ENCODE results near the gene TSEN2. TPM values are rescaled to one million over a fixed set of nuclear protein-coding genes. Genes with fewer than 3 reads are reported as not detected.

TSEN2 gene
- total RNA-seq, 1 experiment from 2014 or later, result 22.0 TPM

- Histone ChIP-seq H3K9me3 (ENCODE audit: control insufficient read depth, insufficient read depth, low read depth, low read length) (no peaks in the 10 kb centered on the region), H3K36me3 (ENCODE audit: control insufficient read depth, insufficient read depth, low read length) (no peaks in the 10 kb centered on the region), H3K4me3 (ENCODE audit: low read depth in 2 of 2, low read length in 2 of 2) (no peak overlapping the region), H3K4me1 (ENCODE audit: control insufficient read depth, insufficient read depth, low read length) (no peaks in the 10 kb centered on the region), H3K27ac (ENCODE audit: low read length) (no peak overlapping the region), H3K27me3 (ENCODE audit: control insufficient read depth, insufficient read depth, low read length) (no peaks in the 10 kb centered on the region)
- ChIA-PET POLR2A (no interaction called here), CTCF (no interaction called here)
- TF ChIP-seq POLR2AphosphoS5 (IDR thresholded peaks at IDR 0.05; ENCODE audit: low read depth, low read length), result no peak
- TF ChIP-seq TCF7L2 (IDR thresholded peaks at IDR 0.05; ENCODE audit: low read depth, low read length), result no peak
- no peak for TF ChIP-seq REST (IDR thresholded peaks at IDR 0.05; ENCODE audit: insufficient read depth in 1 of 2, low read depth in 2 of 2, low read length in 1 of 2)
- no peak for TF ChIP-seq SIN3A (IDR thresholded peaks at IDR 0.05; ENCODE audit: borderline replicate concordance, insufficient read depth, low read depth, low read length)
- no peak for TF ChIP-seq CTCF (IDR thresholded peaks at IDR 0.05)
- in situ Hi-C loops (cut with HindIII; ENCODE audit: low pct_unique_long_range_greater_than_20kb, low sequenced_read_pairs), result no loop called here
- no peak for ATAC-seq
- intact Hi-C loops (cut with micrococcal nuclease; ENCODE audit: unreplicated experiment), result no loop called here
- no TSS peak for BruUV-seq (replicated peaks)
- no peak for DNase-seq (ENCODE audit: low read depth, low spot score)
Measured at GRCh38 chr3:12521010-12521409, 36.7 kb downstream of the TSEN2 start.

GRCh38 chr3:12522721-12523120, 38.4 kb downstream of the TSEN2 start:
- in situ Hi-C loops (cut with HindIII; ENCODE audit: low pct_unique_long_range_greater_than_20kb, low sequenced_read_pairs) (no loop called here), intact Hi-C loops (cut with micrococcal nuclease; ENCODE audit: unreplicated experiment) (no loop called here)
- no peak overlapping the region for H3K4me3 ChIP-seq (ENCODE audit: low read depth in 2 of 2, low read length in 2 of 2)
- H3K27me3 ChIP-seq (ENCODE audit: control insufficient read depth, insufficient read depth, low read length), result no peaks in the 10 kb centered on the region
- ATAC-seq (no peak), DNase-seq (ENCODE audit: low read depth, low spot score) (no peak)
- CTCF ChIA-PET, result interaction anchor here (1.0 kb wide), 1 partner anchor 388 kb away, joined by 3 read pairs; no protein-coding TSS in a partner anchor
- POLR2A ChIA-PET, result no interaction called here
- BruUV-seq (replicated peaks), result no TSS peak
- no peak for TF ChIP-seq POLR2AphosphoS5 (IDR thresholded peaks at IDR 0.05; ENCODE audit: low read depth, low read length)
- TF ChIP-seq REST (IDR thresholded peaks at IDR 0.05; ENCODE audit: insufficient read depth in 1 of 2, low read depth in 2 of 2, low read length in 1 of 2), result no peak
- no peak for TF ChIP-seq TCF7L2 (IDR thresholded peaks at IDR 0.05; ENCODE audit: low read depth, low read length)
- no peak for TF ChIP-seq CTCF (IDR thresholded peaks at IDR 0.05)
- no peak for TF ChIP-seq SIN3A (IDR thresholded peaks at IDR 0.05; ENCODE audit: borderline replicate concordance, insufficient read depth, low read depth, low read length)
- no peaks in the 10 kb centered on the region for H3K4me1 ChIP-seq (ENCODE audit: control insufficient read depth, insufficient read depth, low read length)
- no peaks in the 10 kb centered on the region for H3K36me3 ChIP-seq (ENCODE audit: control insufficient read depth, insufficient read depth, low read length)
- H3K9me3 ChIP-seq (ENCODE audit: control insufficient read depth, insufficient read depth, low read depth, low read length), result no peaks in the 10 kb centered on the region
- no peak overlapping the region for H3K27ac ChIP-seq (ENCODE audit: low read length)
